Liver (tissue), 3 donors: Measurements from ENCODE around the gene NELL1.

Experiments used
- ATF3 ChIP-seq: IDR thresholded peaks from 2 replicates; pipeline ENCODE4 v1.6.1; 2016; ENCODE audit warnings: antibody characterized with exemption
- CTCF ChIP-seq: fragments of 150-350 bp; IDR thresholded peaks from 2 replicates; pipeline ENCODE4 v1.5.1; 2017; ENCODE audit warnings: improper control_type of control experiment, low read depth, low read length; ENCODE audit not compliant: missing input control
- EGR1 ChIP-seq, 2 donors: IDR thresholded peaks; 2 replicates each; pipeline ENCODE4 v1.6.1; 2016 to 2018; ENCODE audit warnings: antibody characterized with exemption in 2 of 2, low read depth in 2 of 2
- GABPA ChIP-seq, 2 donors: IDR thresholded peaks in 1 of 2; conservative IDR thresholded peaks in 1 of 2; 2 replicates each; pipeline ENCODE4 v1.6.1; 2016; ENCODE audit warnings: antibody characterized with exemption in 2 of 2, mild to moderate bottlenecking in 1 of 2, moderate library complexity in 1 of 2
- RAD21 ChIP-seq, 2 donors: IDR thresholded peaks; 2 replicates each; pipeline ENCODE4 v1.6.1; 2016; ENCODE audit warnings: antibody characterized with exemption in 2 of 2, mild to moderate bottlenecking in 2 of 2
- REST ChIP-seq: IDR thresholded peaks from 2 replicates; pipeline ENCODE4 v1.6.1; 2016; ENCODE audit warnings: antibody characterized with exemption, mild to moderate bottlenecking
- RXRA ChIP-seq, 2 donors: IDR thresholded peaks; 2 replicates each; pipeline ENCODE4 v1.6.1; 2017 to 2018; ENCODE audit warnings: antibody characterized with exemption in 2 of 2, mild to moderate bottlenecking in 1 of 2
- SP1 ChIP-seq: IDR thresholded peaks from 2 replicates; pipeline ENCODE4 v1.6.1; 2018; ENCODE audit warnings: antibody characterized with exemption, mild to moderate bottlenecking
- YY1 ChIP-seq: IDR thresholded peaks from 2 replicates; pipeline ENCODE4 v1.6.1; 2016; ENCODE audit warnings: antibody characterized with exemption, mild to moderate bottlenecking
- ZBTB33 ChIP-seq: IDR thresholded peaks from 2 replicates; pipeline ENCODE4 v1.6.1; 2016; ENCODE audit warnings: antibody characterized with exemption
- donor health status: healthy.
- donor health status: healthy.

GRCh38 chr11:20840341-20840740, 171.0 kb downstream of the NELL1 start:
- TF ChIP-seq CTCF (no peak), ATF3 (no peak), GABPA (IDR thresholded peaks at IDR 0.05 in 1 of 2, conservative IDR thresholded peaks at IDR 0.05 in 1 of 2) (no peak), SP1 (no peak), YY1 (no peak), EGR1 (IDR thresholded peaks at IDR 0.05; ENCODE audit: low read depth in 2 of 2) (no peak), RXRA (IDR thresholded peaks at IDR 0.05) (no peak), REST (no peak), ZBTB33 (no peak), RAD21 (IDR thresholded peaks at IDR 0.05) (no peak)
